ENCODE results near the gene RNASE13.

Gene RNASE13

GRCh38 chr14:21071225-21072030 lies 36.8 kb upstream of the RNASE13 start:
- DNase-seq (ENCODE audit: low read depth in 2 of 2), result peak; percentile 92 to 94
- peak overlapping the region; percentile 67 to 76 for H3K4me3 ChIP-seq (replicated peaks in 1 of 2; ENCODE audit: low read depth in 2 of 2, low read length in 2 of 2)
- no peak for TF ChIP-seq CTCF (IDR thresholded peaks at IDR 0.05; ENCODE audit: low read depth, low read length)

DNA sequence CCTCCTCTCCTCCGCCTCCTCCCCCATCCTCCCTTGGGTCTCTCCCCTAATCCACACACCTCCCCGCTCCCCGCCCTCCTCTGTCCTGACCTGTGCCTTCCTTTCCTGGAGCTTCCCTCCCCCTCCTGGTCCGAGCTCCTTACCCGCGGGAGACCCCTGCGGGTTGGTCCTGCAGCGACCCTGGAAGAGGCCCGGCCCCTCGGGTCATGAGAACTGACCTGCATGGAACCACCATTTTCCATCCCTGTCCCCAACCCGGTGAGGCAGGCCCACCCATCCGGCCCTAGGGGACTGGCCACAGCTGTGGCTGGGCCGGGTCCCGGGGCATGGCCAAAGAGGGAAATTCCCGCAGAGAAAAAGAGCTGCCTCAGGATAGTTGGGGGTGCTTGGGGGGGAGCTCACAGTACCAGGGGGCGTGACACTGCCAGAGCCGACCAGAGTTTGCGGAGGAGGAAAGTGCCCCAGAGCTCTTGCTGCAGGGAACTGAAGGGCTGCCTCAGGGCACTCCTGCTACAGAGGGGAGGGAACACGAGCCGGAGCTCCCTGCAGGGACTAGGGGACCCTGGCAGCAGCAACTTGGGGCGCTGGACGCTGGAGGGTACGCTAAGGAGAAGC lies 36.1 kb upstream of the RNASE13 start:
- H3K4me3 ChIP-seq (replicated peaks in 1 of 2; ENCODE audit: low read depth in 2 of 2, low read length in 2 of 2), result peak overlapping the region; percentile 67 to 76
- peak; percentile 48 to 55 for DNase-seq (ENCODE audit: low read depth in 2 of 2)
- no peak for TF ChIP-seq CTCF (IDR thresholded peaks at IDR 0.05; ENCODE audit: low read depth, low read length)

DNA sequence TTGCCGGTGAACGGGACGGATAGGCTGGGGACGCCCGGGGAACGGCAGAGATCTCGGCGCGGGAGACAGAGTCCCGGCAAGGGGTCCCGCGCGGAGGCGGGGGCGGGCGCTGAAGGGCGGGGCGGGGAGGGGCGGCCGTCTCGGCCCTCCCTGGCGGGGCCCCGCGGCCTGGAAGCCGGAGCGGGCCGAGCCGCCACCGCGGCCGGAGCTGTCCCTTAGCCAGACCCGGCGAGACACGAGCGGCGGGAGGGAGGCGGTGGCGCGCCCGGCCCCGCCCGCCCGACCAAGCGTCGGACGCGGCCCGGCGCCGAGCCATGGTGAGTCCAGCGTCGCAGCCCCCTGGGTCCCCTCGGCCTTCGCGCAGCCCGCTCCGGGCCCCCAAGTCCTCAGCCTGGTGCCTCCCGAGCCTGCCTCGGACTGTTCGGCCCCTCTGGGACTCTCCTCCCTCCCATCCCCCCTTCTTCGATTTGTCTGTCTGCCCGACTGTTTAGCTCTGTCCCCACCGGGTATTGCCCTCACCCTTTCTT lies 35.5 kb upstream of the RNASE13 start, which contains the start of gene ARHGEF40:
Gene ARHGEF40 (plus strand): TSS at position 222 of the 527 bp plus-strand sequence. CDS start 93 bp downstream, at position 315.
- DNase-seq (ENCODE audit: low read depth in 2 of 2), result peak; percentile 34 to 54
- TF ChIP-seq CTCF (IDR thresholded peaks at IDR 0.05; ENCODE audit: low read depth, low read length), result no peak
- H3K4me3 ChIP-seq (replicated peaks in 1 of 2; ENCODE audit: low read depth in 2 of 2, low read length in 2 of 2), result peak within 1 kb of the TSS; percentile 67 to 76

DNA sequence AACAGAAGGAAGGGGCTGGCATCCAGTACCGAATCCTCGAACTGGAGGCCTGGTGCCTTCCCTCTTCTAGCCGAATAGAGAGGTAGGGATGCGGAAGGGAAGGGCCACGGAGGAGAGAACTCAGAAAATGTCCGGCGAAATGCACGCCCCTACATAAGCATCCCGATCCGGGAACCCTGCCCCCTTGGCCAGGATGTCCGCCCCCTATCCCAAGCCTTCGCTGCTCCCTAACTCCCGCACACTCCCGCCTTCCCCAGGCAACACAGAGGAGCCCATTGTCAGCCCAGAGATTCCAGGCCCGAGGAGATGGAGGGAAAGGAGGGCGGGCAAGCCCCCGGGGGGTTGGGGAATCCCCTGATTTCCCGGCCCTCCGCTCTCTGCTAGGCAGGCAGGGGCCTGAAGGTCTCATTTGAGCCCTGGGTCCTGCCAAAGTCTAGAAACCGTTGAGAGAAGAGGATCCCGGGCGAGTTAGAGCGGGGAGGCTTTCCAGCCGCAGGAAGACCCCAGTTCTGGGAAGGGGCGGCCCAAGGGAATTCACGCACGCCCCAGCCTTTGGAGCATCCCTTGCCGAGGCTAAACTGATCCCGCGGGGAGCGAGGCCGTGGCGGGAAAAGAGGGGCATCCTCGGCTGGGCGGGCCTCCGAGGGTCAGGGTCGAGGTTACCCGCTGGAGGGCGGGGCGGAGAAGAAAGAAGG lies 34.9 kb upstream of the RNASE13 start:
- no peak for TF ChIP-seq CTCF (IDR thresholded peaks at IDR 0.05; ENCODE audit: low read depth, low read length)
- peak overlapping the region; percentile 60 to 76 for H3K4me3 ChIP-seq (replicated peaks in 1 of 2; ENCODE audit: low read depth in 2 of 2, low read length in 2 of 2)
- DNase-seq (ENCODE audit: low read depth in 2 of 2), result peak; percentile 28 to 33

DNA sequence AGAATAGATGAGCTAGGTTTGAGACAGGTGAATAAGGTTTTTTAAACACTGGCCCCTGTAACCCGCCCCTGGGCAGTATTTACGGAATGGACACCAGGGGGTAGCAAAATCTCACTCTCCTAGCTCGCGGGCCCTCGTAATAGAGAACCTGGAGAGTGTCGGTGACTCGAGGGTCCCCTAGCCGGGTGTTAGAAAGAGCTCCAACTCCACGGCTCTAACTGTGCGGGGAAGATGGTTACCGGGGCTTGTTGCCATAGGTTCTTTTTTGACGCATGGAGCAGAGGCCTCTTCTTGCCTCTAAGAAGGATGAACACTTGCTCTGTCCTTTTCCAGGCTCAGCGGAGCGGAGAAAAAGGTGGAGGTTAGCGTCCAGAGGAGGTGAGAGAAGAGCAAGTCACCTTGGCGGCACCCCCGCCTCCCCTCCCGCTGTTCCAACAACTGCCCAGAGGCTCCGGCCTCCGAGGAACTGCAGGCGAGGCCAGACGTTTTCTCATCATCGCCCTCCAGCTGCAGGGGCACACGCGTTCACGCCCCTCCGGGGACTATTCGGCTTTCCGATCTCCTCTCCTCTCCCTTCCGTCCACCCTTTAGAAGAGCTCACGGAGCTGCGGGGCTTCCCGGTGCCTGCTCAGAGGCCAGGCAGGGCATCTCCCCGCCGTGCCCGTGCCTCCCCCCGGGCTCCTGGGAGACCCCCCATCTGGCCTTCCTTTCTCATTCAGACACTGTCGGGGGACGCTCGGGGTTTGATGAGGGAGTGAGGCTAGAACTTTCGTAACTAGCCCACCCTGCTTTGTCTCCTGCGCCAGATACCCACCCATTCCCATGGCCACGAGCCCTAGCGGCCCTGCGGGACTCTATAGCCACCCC lies 34.1 kb upstream of the RNASE13 start:
- TF ChIP-seq CTCF (IDR thresholded peaks at IDR 0.05; ENCODE audit: low read depth, low read length), result peak; percentile 72
- peak; percentile 70 for DNase-seq (ENCODE audit: low read depth in 2 of 2)
- peak overlapping the region; percentile 8 to 76 for H3K4me3 ChIP-seq (replicated peaks in 1 of 2; ENCODE audit: low read depth in 2 of 2, low read length in 2 of 2)
